Measurements from ENCODE around the gene UGT1A10.

DNA sequence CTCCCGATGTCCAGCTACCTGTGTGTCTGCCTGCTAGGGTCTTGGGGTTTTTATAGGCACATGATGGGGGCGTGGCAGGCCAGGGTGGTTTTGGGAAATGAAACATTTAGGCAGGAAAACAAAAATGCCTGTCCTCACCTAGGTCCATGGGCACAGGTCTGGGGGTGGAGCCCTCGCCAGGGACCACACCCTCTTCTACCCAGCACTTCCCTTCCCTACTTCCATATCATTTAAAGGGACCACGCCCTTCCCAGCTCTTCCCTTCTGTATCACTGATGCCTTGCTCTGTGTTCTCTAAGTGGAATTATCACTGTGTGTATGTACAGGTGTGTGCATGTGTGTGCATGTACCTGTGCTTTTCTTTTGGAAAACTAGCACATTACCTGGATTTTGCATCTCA, 130.2 kb downstream of the UGT1A10 start:
- TF ChIP-seq, protein P1, sequence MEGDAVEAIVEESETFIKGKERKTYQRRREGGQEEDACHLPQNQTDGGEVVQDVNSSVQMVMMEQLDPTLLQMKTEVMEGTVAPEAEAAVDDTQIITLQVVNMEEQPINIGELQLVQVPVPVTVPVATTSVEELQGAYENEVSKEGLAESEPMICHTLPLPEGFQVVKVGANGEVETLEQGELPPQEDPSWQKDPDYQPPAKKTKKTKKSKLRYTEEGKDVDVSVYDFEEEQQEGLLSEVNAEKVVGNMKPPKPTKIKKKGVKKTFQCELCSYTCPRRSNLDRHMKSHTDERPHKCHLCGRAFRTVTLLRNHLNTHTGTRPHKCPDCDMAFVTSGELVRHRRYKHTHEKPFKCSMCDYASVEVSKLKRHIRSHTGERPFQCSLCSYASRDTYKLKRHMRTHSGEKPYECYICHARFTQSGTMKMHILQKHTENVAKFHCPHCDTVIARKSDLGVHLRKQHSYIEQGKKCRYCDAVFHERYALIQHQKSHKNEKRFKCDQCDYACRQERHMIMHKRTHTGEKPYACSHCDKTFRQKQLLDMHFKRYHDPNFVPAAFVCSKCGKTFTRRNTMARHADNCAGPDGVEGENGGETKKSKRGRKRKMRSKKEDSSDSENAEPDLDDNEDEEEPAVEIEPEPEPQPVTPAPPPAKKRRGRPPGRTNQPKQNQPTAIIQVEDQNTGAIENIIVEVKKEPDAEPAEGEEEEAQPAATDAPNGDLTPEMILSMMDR (IDR thresholded peaks at IDR 0.05): no peak
- TF ChIP-seq EP300 (IDR thresholded peaks at IDR 0.05) (no peak), POLR2A (IDR thresholded peaks at IDR 0.05) (no peak)

All from tibial nerve (tissue), 4 donors.